Uterus (tissue), 4 donors: Measurements from ENCODE around the gene MYBBP1A. TPM values are rescaled to one million over a fixed set of nuclear protein-coding genes. Genes with fewer than 3 reads are reported as not detected.
A peak's percentile ranks its signal among the peaks of the same experiment; 100 is the strongest.

Experiments used
- DNase-seq, 2 donors: peaks; one replicate each; pipeline ENCODE4 v3.0.0-alpha.2; 2019 to 2020
- H3K27ac ChIP-seq, 2 donors: fragments of 200-600 bp; sonication (generic); 1 replicate in 1 of 2; 2 replicates in 1 of 2; pipeline ENCODE4 v1.5.1; 2016 to 2018
- H3K27me3 ChIP-seq, 2 donors: fragments of 200-600 bp; sonication (generic); one replicate each; pipeline ENCODE4 v1.5.1; 2018 to 2019; ENCODE audit warnings: control low read depth in 1 of 2
- H3K36me3 ChIP-seq, 2 donors: fragments of 200-600 bp; sonication (generic); one replicate each; pipeline ENCODE4 v1.5.1; 2019; ENCODE audit warnings: control low read depth in 1 of 2
- H3K4me1 ChIP-seq, 2 donors: fragments of 200-600 bp; sonication (generic); one replicate each; pipeline ENCODE4 v1.5.1; 2018 to 2019; ENCODE audit warnings: control low read depth in 1 of 2
- H3K4me3 ChIP-seq, 2 donors: fragments of 200-600 bp; sonication (generic); 1 replicate in 1 of 2; 2 replicates in 1 of 2; pipeline ENCODE4 v1.5.1; 2018 to 2019; ENCODE audit warnings: mild to moderate bottlenecking in 1 of 2
- H3K9me3 ChIP-seq, 2 donors: fragments of 200-600 bp; sonication (generic); one replicate each; pipeline ENCODE4 v1.5.1; 2019; ENCODE audit warnings: control low read depth in 1 of 2
- POLR2A ChIP-seq, 2 donors: fragments of 450-650 bp; IDR thresholded peaks; one replicate each; pipeline ENCODE4 v1.6.1; 2016; ENCODE audit warnings: antibody characterized with exemption in 2 of 2, mild to moderate bottlenecking in 1 of 2, moderate library complexity in 1 of 2
- intact Hi-C: fragments of 100-400 bp; cut with DNase I; formaldehyde crosslinking; loops from one replicate; pipeline ENCODE4 v1.15.1; 2023; ENCODE audit warnings: low total_unique reads
- total RNA-seq, 4 donors: library from RNA; depleted of rRNA in 3 of 4; stranded (reverse); fragments of >200 nt in 3 of 4; gene quantifications; one replicate each; pipeline versions ENCODE4 v1.1.0 to v1.2.4, GENCODE V29; 2014 to 2023
- TF ChIP-seq, protein P1 (sequence below), 4 experiments: fragments of 200-600 bp in 2 of 4; fragments of 450-650 bp in 2 of 4; sonication (generic) in 2 of 4; IDR thresholded peaks; one replicate each; pipeline ENCODE4 v1.5.1; 2016 to 2019; ENCODE audit warnings: antibody characterized with exemption in 4 of 4, mild to moderate bottlenecking in 2 of 4, moderate library complexity in 1 of 4
- donor health status: DM: yes; HTN: yes; CAD: no.

The MYBBP1A gene
- total RNA-seq, 4 donors from 2014 or later = 10.9 to 64.7 (median 25.2) TPM

DNA sequence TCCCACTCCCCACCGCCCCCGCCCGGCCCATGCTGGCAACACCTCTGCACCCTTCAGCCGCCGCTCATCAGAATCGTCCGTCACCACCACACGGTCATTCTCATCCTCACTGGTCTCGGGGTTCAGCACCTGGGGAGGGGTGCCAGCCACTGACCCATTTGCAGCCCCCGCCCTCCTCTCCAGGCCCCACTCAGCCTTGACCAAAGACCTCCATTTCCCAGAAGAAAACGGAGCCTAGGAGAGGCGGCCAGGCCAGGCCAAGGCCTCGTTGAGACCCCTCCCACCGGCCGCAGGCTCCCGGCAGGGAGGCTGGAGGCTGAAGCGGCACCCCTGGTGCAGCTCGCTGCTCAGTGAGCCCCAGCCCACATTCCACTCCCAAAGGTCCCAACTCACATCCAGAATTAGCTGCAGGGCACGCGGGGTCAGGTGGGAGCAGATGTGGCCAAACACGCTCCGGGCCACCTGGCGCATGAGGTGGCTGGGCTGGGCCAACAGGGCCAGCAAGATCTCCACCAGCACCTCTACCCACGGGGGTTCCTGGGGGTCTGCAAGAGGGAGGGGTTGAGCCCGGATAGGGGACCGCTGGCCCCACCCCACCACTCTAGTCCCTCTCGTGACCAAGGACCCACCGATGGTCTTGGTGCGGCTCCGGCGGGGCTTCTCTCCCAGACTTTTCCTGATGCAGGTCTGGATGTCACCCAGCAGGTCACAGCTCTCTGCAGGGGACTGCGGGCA lies 9.8 kb downstream of the MYBBP1A start:
- no peak overlapping the region for H3K4me3 ChIP-seq
- no peak overlapping the region for H3K27ac ChIP-seq
- H3K9me3 ChIP-seq = no peaks in the 10 kb centered on the region
- H3K27me3 ChIP-seq = no peaks in the 10 kb centered on the region
- H3K4me1 ChIP-seq = no peaks in the 10 kb centered on the region
- DNase-seq = no peak
- TF ChIP-seq, protein P1, sequence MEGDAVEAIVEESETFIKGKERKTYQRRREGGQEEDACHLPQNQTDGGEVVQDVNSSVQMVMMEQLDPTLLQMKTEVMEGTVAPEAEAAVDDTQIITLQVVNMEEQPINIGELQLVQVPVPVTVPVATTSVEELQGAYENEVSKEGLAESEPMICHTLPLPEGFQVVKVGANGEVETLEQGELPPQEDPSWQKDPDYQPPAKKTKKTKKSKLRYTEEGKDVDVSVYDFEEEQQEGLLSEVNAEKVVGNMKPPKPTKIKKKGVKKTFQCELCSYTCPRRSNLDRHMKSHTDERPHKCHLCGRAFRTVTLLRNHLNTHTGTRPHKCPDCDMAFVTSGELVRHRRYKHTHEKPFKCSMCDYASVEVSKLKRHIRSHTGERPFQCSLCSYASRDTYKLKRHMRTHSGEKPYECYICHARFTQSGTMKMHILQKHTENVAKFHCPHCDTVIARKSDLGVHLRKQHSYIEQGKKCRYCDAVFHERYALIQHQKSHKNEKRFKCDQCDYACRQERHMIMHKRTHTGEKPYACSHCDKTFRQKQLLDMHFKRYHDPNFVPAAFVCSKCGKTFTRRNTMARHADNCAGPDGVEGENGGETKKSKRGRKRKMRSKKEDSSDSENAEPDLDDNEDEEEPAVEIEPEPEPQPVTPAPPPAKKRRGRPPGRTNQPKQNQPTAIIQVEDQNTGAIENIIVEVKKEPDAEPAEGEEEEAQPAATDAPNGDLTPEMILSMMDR (IDR thresholded peaks at IDR 0.05) = no peak
- TF ChIP-seq POLR2A (IDR thresholded peaks at IDR 0.05) = no peak
- intact Hi-C loops = no loop called here
- no peaks in the 10 kb centered on the region for H3K36me3 ChIP-seq

DNA sequence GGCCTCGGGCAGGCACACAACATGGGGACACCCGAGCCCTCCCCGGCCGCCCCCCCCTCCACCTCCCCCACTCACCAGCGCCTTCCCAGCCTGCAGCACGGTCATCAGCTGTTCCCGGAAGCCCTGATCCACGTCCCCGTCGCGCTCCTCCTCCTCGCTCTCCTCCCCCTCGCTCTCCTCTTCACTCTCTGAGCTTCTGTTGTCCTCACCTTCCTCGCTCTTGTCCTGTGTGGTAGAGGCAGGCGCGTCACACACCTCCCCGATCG lies 10.3 kb downstream of the MYBBP1A start:
- Histone ChIP-seq H3K27me3 (no peaks in the 10 kb centered on the region), H3K9me3 (no peaks in the 10 kb centered on the region), H3K27ac (no peak overlapping the region), H3K4me3 (no peak overlapping the region), H3K4me1 (no peaks in the 10 kb centered on the region), H3K36me3 (no peaks in the 10 kb centered on the region)
- no peak for TF ChIP-seq POLR2A (IDR thresholded peaks at IDR 0.05)
- TF ChIP-seq, protein P1 (IDR thresholded peaks at IDR 0.05) = no peak
- intact Hi-C loops = no loop called here
- no peak for DNase-seq

DNA sequence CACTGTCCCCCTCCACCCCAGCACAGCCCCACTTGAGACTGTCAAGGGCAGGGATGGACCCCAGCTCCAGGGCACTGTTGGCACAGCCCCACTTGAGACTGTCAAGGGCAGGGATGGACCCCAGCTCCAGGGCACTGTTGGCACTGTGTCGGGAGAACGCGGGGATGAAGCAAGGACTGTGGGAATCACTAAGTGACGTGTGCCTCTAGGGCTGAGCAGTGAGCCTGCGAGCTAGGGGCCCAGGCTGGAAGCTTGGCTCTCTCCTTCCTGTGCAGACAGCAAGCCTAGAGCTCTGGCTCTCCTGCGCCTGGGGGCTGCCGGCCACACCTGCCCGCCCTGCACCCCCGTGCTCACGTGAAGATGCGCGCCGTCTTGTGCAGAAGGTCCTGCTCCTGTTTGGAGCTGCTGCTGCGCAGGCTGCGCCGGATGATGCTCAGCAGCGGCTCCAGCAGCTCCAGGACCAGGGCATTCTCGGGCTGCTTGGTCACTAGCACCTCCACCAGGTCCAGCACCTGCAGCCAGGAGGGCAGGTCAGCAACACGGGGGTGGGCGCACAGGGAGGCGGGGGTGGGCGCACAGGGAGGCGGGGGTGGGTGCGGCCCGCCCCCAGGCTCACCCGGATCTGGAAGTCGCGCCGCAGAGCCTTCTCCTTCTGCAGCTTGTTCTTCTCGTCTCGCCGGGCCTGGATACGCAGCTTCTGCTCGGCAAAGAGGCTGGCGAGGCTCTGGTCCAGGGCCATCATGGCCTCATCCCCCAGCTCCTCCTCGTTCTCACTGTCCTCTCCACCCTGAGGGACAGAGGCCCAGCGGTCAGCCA lies 10.8 kb downstream of the MYBBP1A start:
- no peak for TF ChIP-seq POLR2A (IDR thresholded peaks at IDR 0.05)
- TF ChIP-seq, protein P1 (IDR thresholded peaks at IDR 0.05) = no peak
- Histone ChIP-seq H3K9me3 (no peaks in the 10 kb centered on the region), H3K36me3 (no peaks in the 10 kb centered on the region), H3K4me3 (no peak overlapping the region), H3K4me1 (no peaks in the 10 kb centered on the region), H3K27ac (no peak overlapping the region), H3K27me3 (no peaks in the 10 kb centered on the region)
- DNase-seq = no peak
- intact Hi-C loops = no loop called here

DNA sequence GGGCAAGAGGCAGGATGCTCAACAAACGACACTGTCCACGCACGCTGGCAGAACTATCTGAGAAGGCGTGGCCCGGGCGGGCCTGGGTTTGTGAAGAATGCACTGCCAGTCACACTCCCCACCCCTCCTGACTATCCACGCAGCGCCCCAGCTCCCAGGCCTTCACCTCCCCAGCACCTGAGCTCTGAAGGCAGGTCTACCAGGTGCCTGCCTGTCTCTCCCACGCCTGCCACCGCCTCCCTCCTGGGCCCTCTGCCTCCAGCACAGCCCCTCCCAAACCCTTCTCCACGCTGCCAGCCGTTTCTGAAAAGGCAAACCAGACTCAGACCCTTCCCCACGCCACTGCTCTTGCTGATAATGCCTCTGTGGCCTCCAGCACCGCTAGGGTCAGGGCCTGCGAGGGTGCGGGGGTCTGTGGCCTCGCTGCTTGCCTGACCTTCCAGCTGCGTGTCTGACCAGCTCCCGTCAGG lies 11.6 kb downstream of the MYBBP1A start:
- DNase-seq = peak in 1 of 2 donors; percentile 14
- no peaks in the 10 kb centered on the region for H3K36me3 ChIP-seq
- H3K27ac ChIP-seq = no peak overlapping the region
- H3K4me1 ChIP-seq = no peaks in the 10 kb centered on the region
- intact Hi-C loops = no loop called here
- H3K9me3 ChIP-seq = no peaks in the 10 kb centered on the region
- H3K4me3 ChIP-seq = no peak overlapping the region
- TF ChIP-seq, protein P1 (IDR thresholded peaks at IDR 0.05) = no peak
- no peak for TF ChIP-seq POLR2A (IDR thresholded peaks at IDR 0.05)
- no peaks in the 10 kb centered on the region for H3K27me3 ChIP-seq

GRCh38 chr17:4542726-4543191 lies 12.4 kb downstream of the MYBBP1A start:
- no peak overlapping the region for H3K27ac ChIP-seq
- no peak for TF ChIP-seq POLR2A (IDR thresholded peaks at IDR 0.05)
- TF ChIP-seq, protein P1 (IDR thresholded peaks at IDR 0.05) = no peak
- no peaks in the 10 kb centered on the region for H3K27me3 ChIP-seq
- peak in 1 of 2 donors; percentile 18 for DNase-seq
- no peaks in the 10 kb centered on the region for H3K9me3 ChIP-seq
- no peaks in the 10 kb centered on the region for H3K4me1 ChIP-seq
- no peak overlapping the region for H3K4me3 ChIP-seq
- no peaks in the 10 kb centered on the region for H3K36me3 ChIP-seq
- intact Hi-C loops = no loop called here
